H9 (cell line): ENCODE measurements around the gene ZNF180. TPM values are rescaled to one million over a fixed set of nuclear protein-coding genes. Genes with fewer than 3 reads are reported as not detected.

Experiments used
- DNase-seq: peaks from one replicate; pipeline ENCODE4 v3.0.0-alpha.2; 2017
- H2AFZ ChIP-seq: one replicate; pipeline ENCODE4 v1.6.1; 2013; ENCODE audit warnings: mild to moderate bottlenecking, low read length, control low read depth, moderate library complexity
- H2AK5ac ChIP-seq: 2 replicates; pipeline ENCODE4 v1.6.1; 2013; ENCODE audit warnings: low read length, control low read depth, mixed read lengths; ENCODE audit not compliant: insufficient read length
- H2BK120ac ChIP-seq: one replicate; pipeline ENCODE4 v1.6.1; 2013; ENCODE audit warnings: low read depth, mild to moderate bottlenecking, low read length, control low read depth, inconsistent platforms; ENCODE audit not compliant: poor library complexity, severe bottlenecking
- H2BK12ac ChIP-seq: 2 replicates; pipeline ENCODE4 v1.6.1; 2013; ENCODE audit warnings: low read length, control low read depth, mixed read lengths, low read depth; ENCODE audit not compliant: insufficient read length
- H2BK15ac ChIP-seq: 2 replicates; pipeline ENCODE4 v1.6.1; 2013; ENCODE audit warnings: low read depth, low read length, control low read depth
- H2BK20ac ChIP-seq: one replicate; pipeline ENCODE4 v1.6.1; 2013; ENCODE audit warnings: low read depth, mild to moderate bottlenecking, low read length, control low read depth, inconsistent platforms; ENCODE audit not compliant: poor library complexity, severe bottlenecking
- H2BK5ac ChIP-seq: 2 replicates; pipeline ENCODE4 v1.6.1; 2013; ENCODE audit warnings: low read length, control low read depth, mixed read lengths; ENCODE audit not compliant: insufficient read length
- H3K14ac ChIP-seq: 2 replicates; pipeline ENCODE4 v1.6.1; 2013; ENCODE audit warnings: low read length, control low read depth; ENCODE audit not compliant: insufficient read depth
- H3K18ac ChIP-seq: 2 replicates; pipeline ENCODE4 v1.6.1; 2013; ENCODE audit warnings: low read depth, mild to moderate bottlenecking, mixed read lengths, low read length, control low read depth; ENCODE audit not compliant: insufficient read length
- H3K23ac ChIP-seq: 2 replicates; pipeline ENCODE4 v1.6.1; 2013; ENCODE audit warnings: low read length, control low read depth, mixed read lengths, low read depth; ENCODE audit not compliant: insufficient read length
- H3K23me2 ChIP-seq: 2 replicates; pipeline ENCODE4 v1.6.1; 2013; ENCODE audit warnings: low read depth, mild to moderate bottlenecking, mixed read lengths, low read length, control low read depth; ENCODE audit not compliant: insufficient read length, poor library complexity, severe bottlenecking
- H3K27ac ChIP-seq: 2 replicates; pipeline ENCODE4 v1.5.1; 2013; ENCODE audit warnings: low read length, control low read depth, mixed read lengths, low read depth; ENCODE audit not compliant: insufficient read length
- H3K27me3 ChIP-seq: 2 replicates; pipeline ENCODE4 v1.6.1; 2013; ENCODE audit warnings: low read length, control low read depth, inconsistent platforms; ENCODE audit not compliant: insufficient read depth
- H3K4ac ChIP-seq: 2 replicates; pipeline ENCODE4 v1.6.1; 2013; ENCODE audit warnings: low read depth, mild to moderate bottlenecking, control low read depth, inconsistent platforms, low read length, moderate library complexity
- H3K4me1 ChIP-seq: 2 replicates; pipeline ENCODE4 v1.6.1; 2013; ENCODE audit warnings: low read length, control low read depth, inconsistent platforms; ENCODE audit not compliant: insufficient read depth
- H3K4me2 ChIP-seq: 2 replicates; pipeline ENCODE4 v1.6.1; 2013; ENCODE audit warnings: low read length, control low read depth, mixed read lengths; ENCODE audit not compliant: insufficient read length, insufficient read depth
- H3K56ac ChIP-seq: 2 replicates; pipeline ENCODE4 v1.6.1; 2013; ENCODE audit warnings: low read depth, mild to moderate bottlenecking, mixed read lengths, low read length, control low read depth; ENCODE audit not compliant: insufficient read length
- H3K79me1 ChIP-seq: 2 replicates; pipeline ENCODE4 v1.6.1; 2013; ENCODE audit warnings: low read depth, mild to moderate bottlenecking, moderate library complexity, low read length, control low read depth, inconsistent platforms; ENCODE audit not compliant: insufficient read depth, poor library complexity, severe bottlenecking
- H3K79me2 ChIP-seq: 2 replicates; pipeline ENCODE4 v1.6.1; 2013; ENCODE audit warnings: low read length, control low read depth, inconsistent platforms; ENCODE audit not compliant: insufficient read depth
- H3K9ac ChIP-seq: 2 replicates; pipeline ENCODE4 v1.6.1; 2013; ENCODE audit warnings: low read length, control low read depth, mixed read lengths; ENCODE audit not compliant: insufficient read length; ENCODE audit errors: extremely low read depth
- H3K9me3 ChIP-seq: one replicate; pipeline ENCODE4 v1.6.1; 2013; ENCODE audit warnings: low read depth, low read length, inconsistent platforms; ENCODE audit not compliant: control insufficient read depth
- H3T11ph ChIP-seq: one replicate; pipeline ENCODE4 v1.6.1; 2013; ENCODE audit warnings: mild to moderate bottlenecking, low read length, control low read depth, inconsistent platforms
- H4K20me1 ChIP-seq: one replicate; pipeline ENCODE4 v1.6.1; 2013; ENCODE audit not compliant: control insufficient read depth, insufficient read length, insufficient read depth
- H4K5ac ChIP-seq: 2 replicates; pipeline ENCODE4 v1.6.1; 2013; ENCODE audit warnings: low read depth, mild to moderate bottlenecking, mixed read lengths, low read length, control low read depth; ENCODE audit not compliant: insufficient read length
- H4K8ac ChIP-seq: replicated peaks from 2 replicates; pipeline ENCODE4 v1.6.1; 2013; ENCODE audit warnings: low read length, control low read depth, mixed read lengths, low read depth; ENCODE audit not compliant: insufficient read length
- H4K91ac ChIP-seq: 2 replicates; pipeline ENCODE4 v1.6.1; 2013; ENCODE audit warnings: low read depth, mild to moderate bottlenecking, moderate library complexity, mixed read lengths, low read length, control low read depth; ENCODE audit not compliant: insufficient read length
- H3K27ac Mint-ChIP-seq, 3 experiments: 2 replicates in 2 of 3; 3 replicates in 1 of 3; pipeline ENCODE4 v1.8.0; 2020 to 2021; ENCODE audit warnings: mixed read lengths in 3 of 3, mild to moderate bottlenecking in 1 of 3, moderate library complexity in 1 of 3
- H3K27me3 Mint-ChIP-seq: 2 replicates; pipeline ENCODE4 v1.8.0; 2021; ENCODE audit warnings: low read depth, mild to moderate bottlenecking, moderate library complexity, mixed read lengths
- H3K36me3 Mint-ChIP-seq, 3 experiments: 2 replicates in 2 of 3; 3 replicates in 1 of 3; pipeline ENCODE4 v1.8.0; 2020 to 2021; ENCODE audit warnings: low read depth in 3 of 3, mixed read lengths in 3 of 3; ENCODE audit not compliant: insufficient read depth in 1 of 3
- H3K4me1 Mint-ChIP-seq, 2 experiments: 2 replicates each; pipeline ENCODE4 v1.8.0; 2020; ENCODE audit warnings: mixed read lengths in 2 of 2
- H3K4me3 Mint-ChIP-seq, 2 experiments: 2 replicates in 1 of 2; 3 replicates in 1 of 2; pipeline ENCODE4 v1.8.0; 2020 to 2021; ENCODE audit warnings: mild to moderate bottlenecking in 2 of 2, mixed read lengths in 2 of 2, moderate library complexity in 1 of 2
- H3K9me3 Mint-ChIP-seq, 2 experiments: 2 replicates in 1 of 2; 3 replicates in 1 of 2; pipeline ENCODE4 v1.8.0; 2020; ENCODE audit warnings: mild to moderate bottlenecking in 2 of 2, mixed read lengths in 2 of 2, moderate library complexity in 1 of 2
- CTCF ChIP-seq: fragments of 200-600 bp; sonication (generic); conservative IDR thresholded peaks from 3 replicates; pipeline ENCODE4 v1.8.0; 2021; ENCODE audit warnings: antibody characterized with exemption, mild to moderate bottlenecking
- WGBS: extraction: QIAGEN DNeasy Blood & Tissue Kit; methylation state at CpG from one replicate; pipeline ENCODE4 v1.1.7; 2013; ENCODE audit warnings: missing lambda C conversion rate, low lambda C conversion rate, mixed read lengths; ENCODE audit not compliant: insufficient read length; ENCODE audit errors: extremely low coverage; 5-methylcytosine and 5-hydroxymethylcytosine counted together
- total RNA-seq: library from RNA; stranded (reverse); gene quantifications from 2 replicates; pipeline ENCODE4 v1.2.1, GENCODE V29; 2021

The ZNF180 gene
- total RNA-seq, 1 experiment from 2014 or later: 13.6 TPM

- Histone ChIP-seq H4K20me1 (no peaks in the 10 kb centered on the region), H3K4me1 (no peaks in the 10 kb centered on the region), H3K18ac (no peak overlapping the region), H4K8ac (no peak overlapping the region), H3T11ph (no peak overlapping the region), H3K79me2 (no peaks in the 10 kb centered on the region), H3K4ac (no peak overlapping the region), H3K9ac (no peak overlapping the region), H2BK20ac (no peak overlapping the region), H3K23ac (no peak overlapping the region), H2BK120ac (no peak overlapping the region), H2BK15ac (no peak overlapping the region), H3K79me1 (no peaks in the 10 kb centered on the region), H2BK5ac (no peak overlapping the region), H3K23me2 (no peaks in the 10 kb centered on the region), H2AFZ (no peak overlapping the region), H4K5ac (no peak overlapping the region), H2AK5ac (no peak overlapping the region), H3K14ac (no peak overlapping the region), H4K91ac (no peak overlapping the region), H3K9me3 (no peaks in the 10 kb centered on the region), H3K27me3 (no peaks in the 10 kb centered on the region), H3K4me2 (no peak overlapping the region), H3K56ac (no peak overlapping the region), H3K27ac (no peak overlapping the region), H2BK12ac (no peak overlapping the region)
- peaks cover 34 to 37% of the 10 kb centered on the region in 2 experiments for H3K9me3 Mint-ChIP-seq
- no peaks in the 10 kb centered on the region for H3K4me1 Mint-ChIP-seq
- TF ChIP-seq CTCF: no peak
- no peaks in the 10 kb centered on the region; a peak in 1 of 7 replicates for H3K36me3 Mint-ChIP-seq
- H3K4me3 Mint-ChIP-seq: no peak overlapping the region
- peaks cover 19% of the 10 kb centered on the region for H3K27me3 Mint-ChIP-seq
- H3K27ac Mint-ChIP-seq: no peak overlapping the region
- WGBS: no CpG with 5 or more reads among the region's 7 CpGs
- DNase-seq: no peak
Observed at GRCh38 chr19:44517146-44517545, 16.8 kb upstream of the ZNF180 start.
